Natural killer cell (primary cell): ENCODE data around the gene ARHGDIA. TPM values are rescaled to one million over a fixed set of nuclear protein-coding genes. Genes with fewer than 3 reads are reported as not detected.

Source experiments
- ATAC-seq, 3 donors: fragments of 150-1000 bp in 2 of 3; fragments of 200-7000 bp in 1 of 3; cut with Tn5 transposase; 1 replicate in 1 of 3; 2 replicates in 2 of 3; pipeline ENCODE4 v1.10.0; 2021; ENCODE audit warnings: mild to moderate bottlenecking in 2 of 3, moderate library complexity in 2 of 3
- DNase-seq, 2 donors: peaks; one replicate each; pipeline versions ENCODE4 v3.0.0 to v3.0.0-alpha.2; 2013 to 2021; ENCODE audit warnings: mixed read lengths in 1 of 2
- H3K27ac ChIP-seq: one replicate; pipeline ENCODE4 v1.5.1; 2013; ENCODE audit warnings: mild to moderate bottlenecking, low read length
- H3K27me3 ChIP-seq: one replicate; pipeline ENCODE4 v1.6.1; 2013; ENCODE audit warnings: low read length; ENCODE audit not compliant: control insufficient read depth, insufficient read depth
- H3K36me3 ChIP-seq: one replicate; pipeline ENCODE4 v1.6.1; 2013; ENCODE audit warnings: low read length; ENCODE audit not compliant: control insufficient read depth, insufficient read depth
- H3K4me1 ChIP-seq: one replicate; pipeline ENCODE4 v1.6.1; 2013; ENCODE audit warnings: low read length; ENCODE audit not compliant: control insufficient read depth, insufficient read depth
- H3K4me3 ChIP-seq: one replicate; pipeline ENCODE4 v1.5.1; 2013; ENCODE audit warnings: low read length
- H3K9me3 ChIP-seq: one replicate; pipeline ENCODE4 v1.6.1; 2013; ENCODE audit warnings: low read length; ENCODE audit not compliant: control insufficient read depth, insufficient read depth
- H3K27ac Mint-ChIP-seq, 2 donors: one replicate each; pipeline ENCODE4 v1.8.0; 2022; ENCODE audit warnings: mild to moderate bottlenecking in 2 of 2, mixed read lengths in 2 of 2, moderate library complexity in 1 of 2
- H3K27me3 Mint-ChIP-seq, 2 donors: one replicate each; pipeline ENCODE4 v1.8.0; 2022; ENCODE audit warnings: low read depth in 2 of 2, mixed read lengths in 2 of 2
- H3K36me3 Mint-ChIP-seq: one replicate; pipeline ENCODE4 v1.8.0; 2022; ENCODE audit warnings: mixed read lengths
- H3K4me1 Mint-ChIP-seq, 2 donors: one replicate each; pipeline ENCODE4 v1.8.0; 2022; ENCODE audit warnings: mixed read lengths in 2 of 2
- H3K4me3 Mint-ChIP-seq: one replicate; pipeline ENCODE4 v1.8.0; 2022; ENCODE audit warnings: mild to moderate bottlenecking, moderate library complexity, mixed read lengths
- H3K9me3 Mint-ChIP-seq, 2 donors: one replicate each; pipeline ENCODE4 v1.8.0; 2022; ENCODE audit warnings: mixed read lengths in 2 of 2
- CTCF ChIP-seq: fragments of 200-600 bp; IDR thresholded peaks from one replicate; pipeline ENCODE4 v1.8.0; 2022; ENCODE audit warnings: antibody characterized with exemption
- WGBS: methylation state at CpG from one replicate; pipeline ENCODE4 v1.1.7; 2013; ENCODE audit warnings: missing lambda C conversion rate; ENCODE audit not compliant: insufficient coverage; 5-methylcytosine and 5-hydroxymethylcytosine counted together
- intact Hi-C: fragments of 100-400 bp; cut with micrococcal nuclease; formaldehyde crosslinking; loops from one replicate; pipeline ENCODE4 v1.14.2; 2022
- total RNA-seq, 4 donors: library from RNA; stranded (reverse); fragments of 120-200 nt in 1 of 4; gene quantifications; one replicate each; pipeline versions ENCODE4 v1.2.3 to v1.2.4, GENCODE V29; 2013 to 2022

The ARHGDIA gene
- total RNA-seq, 3 donors from 2014 or later (not counting 1 experiment from before 2014, with no cell fraction given) = 600 to 824 (median 689) TPM

GRCh38 chr17:81869221-81870130, 1.7 kb downstream of the ARHGDIA start:
- peak overlapping the region; percentile 77 for H3K27ac ChIP-seq
- H3K4me3 ChIP-seq = peak overlapping the region; percentile 50
- ATAC-seq (no peak), DNase-seq (peak; percentile 46 to 52)
- no peaks in the 10 kb centered on the region for H3K9me3 ChIP-seq
- Mint-ChIP-seq H3K36me3 (no peaks in the 10 kb centered on the region), H3K4me3 (peak overlapping the region; percentile 85), H3K4me1 (peaks cover 14 to 45% of the 10 kb centered on the region in 2 donors), H3K9me3 (no peaks in the 10 kb centered on the region), H3K27ac (peak overlapping the region; percentile 87 to 88), H3K27me3 (no peaks in the 10 kb centered on the region)
- WGBS = 49% methylated on average over 52 of the region's 52 CpGs
- intact Hi-C loops = loop anchor here (1.0 to 10.0 kb wide), 2 partner anchors 8 to 225 kb away; partner anchors contain the start of gene FASN
- H3K36me3 ChIP-seq = peaks cover 25% of the 10 kb centered on the region
- H3K27me3 ChIP-seq = no peaks in the 10 kb centered on the region
- H3K4me1 ChIP-seq = peaks cover 54% of the 10 kb centered on the region
- TF ChIP-seq CTCF = peak; percentile 71

GRCh38 chr17:81868674-81869220, 2.4 kb downstream of the ARHGDIA start:
- Mint-ChIP-seq H3K4me1 (peaks cover 14 to 45% of the 10 kb centered on the region in 2 donors), H3K36me3 (no peaks in the 10 kb centered on the region), H3K4me3 (no peak overlapping the region), H3K27me3 (no peaks in the 10 kb centered on the region), H3K27ac (peak overlapping the region in 1 of 2 donors; percentile 87), H3K9me3 (no peaks in the 10 kb centered on the region)
- no peak for TF ChIP-seq CTCF
- DNase-seq (peak in 1 of 2 donors; percentile 33), ATAC-seq (no peak)
- Histone ChIP-seq H3K27me3 (no peaks in the 10 kb centered on the region), H3K4me1 (peaks cover 54% of the 10 kb centered on the region), H3K4me3 (no peak overlapping the region), H3K9me3 (no peaks in the 10 kb centered on the region), H3K27ac (no peak overlapping the region), H3K36me3 (peaks cover 25% of the 10 kb centered on the region)
- intact Hi-C loops = no loop called here
- WGBS = 87% methylated on average over 30 of the region's 30 CpGs

DNA sequence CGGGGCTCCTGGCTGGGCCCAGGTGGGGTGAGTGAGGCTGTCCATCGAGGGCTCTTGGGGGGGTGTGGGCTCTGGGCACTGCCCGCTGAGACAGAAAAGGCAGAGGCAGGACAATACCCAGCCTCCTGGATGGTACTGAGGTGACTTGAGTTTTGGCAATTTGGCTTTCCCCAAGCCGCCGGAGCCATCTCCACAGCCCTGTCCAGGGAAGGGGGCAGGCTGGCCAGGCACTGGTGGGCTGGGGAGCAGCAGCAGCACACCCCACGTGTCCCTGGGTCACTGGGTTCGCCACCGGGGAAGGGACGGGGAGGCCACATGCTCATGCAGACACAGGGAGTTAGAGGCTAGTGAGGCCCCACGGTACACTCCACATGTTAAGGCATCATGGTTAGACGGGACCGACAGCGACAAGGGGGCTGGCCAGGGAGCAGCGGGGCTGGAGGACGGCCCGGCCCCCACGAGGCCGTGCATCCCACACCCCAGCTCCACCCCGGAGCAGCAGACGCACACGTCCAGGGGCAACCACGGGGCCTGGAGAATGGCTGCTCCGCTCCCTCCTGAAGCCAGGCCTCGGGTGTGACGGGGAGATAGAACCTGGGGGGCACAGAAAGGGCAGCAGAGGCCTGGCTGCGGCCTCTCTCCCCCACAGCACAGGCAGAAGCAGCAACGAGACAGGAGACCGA, 3.0 kb downstream of the ARHGDIA start:
- H3K4me1 Mint-ChIP-seq = peaks cover 19 to 50% of the 10 kb centered on the region in 2 donors
- DNase-seq (no peak), ATAC-seq (no peak)
- H3K27ac Mint-ChIP-seq = peak overlapping the region; percentile 75 to 87
- 87% methylated on average over 27 of the region's 28 CpGs for WGBS
- Histone ChIP-seq H3K27me3 (no peaks in the 10 kb centered on the region), H3K4me3 (no peak overlapping the region), H3K27ac (no peak overlapping the region), H3K36me3 (peaks cover 27% of the 10 kb centered on the region), H3K4me1 (peaks cover 54% of the 10 kb centered on the region), H3K9me3 (no peaks in the 10 kb centered on the region)
- H3K36me3 Mint-ChIP-seq = no peaks in the 10 kb centered on the region
- no peaks in the 10 kb centered on the region for H3K9me3 Mint-ChIP-seq
- no peak for TF ChIP-seq CTCF
- no peaks in the 10 kb centered on the region for H3K27me3 Mint-ChIP-seq
- H3K4me3 Mint-ChIP-seq = no peak overlapping the region
- intact Hi-C loops = no loop called here
